Measurements from ENCODE around the gene BSX. TPM values are rescaled to one million over a fixed set of nuclear protein-coding genes. Genes with fewer than 3 reads are reported as not detected.

The BSX gene
- total and polyA plus RNA-seq, 10 donors: not detected

- H3K4me1 ChIP-seq: peaks cover 7 to 38% (median 20%) of the 10 kb centered on the region in 6 donors
- H3K36me3 ChIP-seq: no peaks in the 10 kb centered on the region
- TF ChIP-seq POLR2AphosphoS5 (IDR thresholded peaks at IDR 0.05) (no peak), POLR2A (IDR thresholded peaks at IDR 0.05) (no peak), CTCF (IDR thresholded peaks at IDR 0.05 in 8 of 11, conservative IDR thresholded peaks at IDR 0.05 in 3 of 11) (no peak)
- H3K4me3 ChIP-seq: peak overlapping the region in 6 of 8 donors; percentile 1 to 47 (median 20)
- H3K27me3 ChIP-seq (replicated peaks in 1 of 7): peaks cover 11 to 100% (median 92%) of the 10 kb centered on the region in 7 donors
- no peaks in the 10 kb centered on the region for H3K9me3 ChIP-seq
- DNase-seq: no peak
- H3K27ac ChIP-seq: no peak overlapping the region
- 6 to 9% (median 7%) methylated on average over 31 to 50 of the region's 50 CpGs for whole genome bisulfite sequencing, 5 donors
- intact Hi-C loops (cut with DNase I; ENCODE audit: low total_unique reads): no loop called here
These were observed 4.0 kb downstream of the BSX start for GRCh38 chr11:122977470-122978298.

GRCh38 chr11:122976734-122977469 lies 4.7 kb downstream of the BSX start:
- Histone ChIP-seq H3K4me1 (peaks cover 7 to 38% (median 20%) of the 10 kb centered on the region in 6 donors), H3K27me3 (replicated peaks in 1 of 7) (peaks cover 11 to 99% (median 84%) of the 10 kb centered on the region in 7 donors), H3K9me3 (no peaks in the 10 kb centered on the region), H3K36me3 (no peaks in the 10 kb centered on the region), H3K4me3 (peak overlapping the region in 5 of 8 donors; percentile 7 to 47 (median 23)), H3K27ac (no peak overlapping the region)
- intact Hi-C loops (cut with DNase I; ENCODE audit: low total_unique reads): no loop called here
- WGBS, 5 donors: 3 to 10% (median 5%) methylated on average over 47 to 50 of the region's 50 CpGs
- TF ChIP-seq POLR2A (IDR thresholded peaks at IDR 0.05) (no peak), POLR2AphosphoS5 (IDR thresholded peaks at IDR 0.05) (no peak), CTCF (IDR thresholded peaks at IDR 0.05 in 8 of 11, conservative IDR thresholded peaks at IDR 0.05 in 3 of 11) (no peak)
- DNase-seq: no peak

- no peak overlapping the region for H3K27ac ChIP-seq
- TF ChIP-seq POLR2AphosphoS5 (IDR thresholded peaks at IDR 0.05) (no peak), CTCF (IDR thresholded peaks at IDR 0.05 in 8 of 11, conservative IDR thresholded peaks at IDR 0.05 in 3 of 11) (no peak), POLR2A (IDR thresholded peaks at IDR 0.05) (no peak)
- H3K36me3 ChIP-seq: no peaks in the 10 kb centered on the region
- intact Hi-C loops (cut with DNase I; ENCODE audit: low total_unique reads): no loop called here
- H3K4me3 ChIP-seq: no peak overlapping the region
- H3K4me1 ChIP-seq: peaks cover 7 to 34% (median 18%) of the 10 kb centered on the region in 6 donors
- H3K27me3 ChIP-seq (replicated peaks in 1 of 7): peaks cover 7 to 99% (median 77%) of the 10 kb centered on the region in 7 donors
- H3K9me3 ChIP-seq: no peaks in the 10 kb centered on the region
- no peak for DNase-seq
- 11 to 23% (median 13%) methylated on average over 21 of the region's 21 CpGs for WGBS, 5 donors
These were observed 5.4 kb downstream of the BSX start for GRCh38 chr11:122976061-122976733.

Measured in spleen (tissue), 11 donors.